HG03439 (cell line): ENCODE data around the gene VEGFA.
"Not testable (repeated sequence)": the region's sequence is repeated elsewhere in the genome, so short reads cannot be mapped to it uniquely, and the experiment has no call there.

Source experiments
- ATAC-seq: cut with Tn5 transposase; IDR thresholded peaks from one replicate; pipeline ENCODE4 v1.9.1; 2021; ENCODE audit warnings: mild to moderate bottlenecking, moderate library complexity; ENCODE audit not compliant: unreplicated experiment

Gene VEGFA

DNA sequence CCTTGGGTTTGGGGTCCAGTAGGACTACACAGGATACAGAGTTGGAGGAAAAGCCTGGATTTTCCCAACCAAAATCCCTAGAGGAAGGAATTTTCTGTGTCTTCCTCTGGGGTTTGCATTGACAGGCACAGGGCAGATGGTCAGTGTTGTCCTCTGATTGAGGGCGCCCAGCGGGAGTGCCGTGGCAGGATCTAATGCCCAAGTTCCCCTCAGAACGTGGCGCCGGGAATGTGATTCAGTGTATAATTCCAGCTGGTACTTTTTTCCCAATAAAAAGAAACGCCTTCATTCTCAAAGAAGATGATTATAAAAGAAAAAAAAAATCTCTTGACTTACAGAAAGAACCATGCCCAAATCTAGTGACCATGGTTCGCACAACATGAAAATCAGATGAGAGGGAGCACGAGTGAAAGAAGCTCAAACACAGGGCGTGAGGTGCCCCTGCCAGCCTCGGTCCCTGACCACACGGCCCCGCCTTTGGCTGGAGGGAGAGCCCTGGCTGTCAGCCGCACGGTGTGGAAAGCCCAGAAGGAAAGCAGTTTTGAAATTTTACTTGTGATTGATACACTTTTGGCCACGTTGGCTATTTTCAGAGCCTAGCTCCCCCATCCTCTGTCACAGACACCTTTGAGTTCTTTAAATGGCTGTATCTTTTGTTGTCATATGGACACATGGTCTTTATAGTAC lies 31.6 kb downstream of the VEGFA start:
- no peak for ATAC-seq

GRCh38 chr6:43803055-43803782 lies 33.2 kb downstream of the VEGFA start:
- no peak for ATAC-seq

GRCh38 chr6:43803783-43804549 lies 34.0 kb downstream of the VEGFA start:
- no peak for ATAC-seq

DNA sequence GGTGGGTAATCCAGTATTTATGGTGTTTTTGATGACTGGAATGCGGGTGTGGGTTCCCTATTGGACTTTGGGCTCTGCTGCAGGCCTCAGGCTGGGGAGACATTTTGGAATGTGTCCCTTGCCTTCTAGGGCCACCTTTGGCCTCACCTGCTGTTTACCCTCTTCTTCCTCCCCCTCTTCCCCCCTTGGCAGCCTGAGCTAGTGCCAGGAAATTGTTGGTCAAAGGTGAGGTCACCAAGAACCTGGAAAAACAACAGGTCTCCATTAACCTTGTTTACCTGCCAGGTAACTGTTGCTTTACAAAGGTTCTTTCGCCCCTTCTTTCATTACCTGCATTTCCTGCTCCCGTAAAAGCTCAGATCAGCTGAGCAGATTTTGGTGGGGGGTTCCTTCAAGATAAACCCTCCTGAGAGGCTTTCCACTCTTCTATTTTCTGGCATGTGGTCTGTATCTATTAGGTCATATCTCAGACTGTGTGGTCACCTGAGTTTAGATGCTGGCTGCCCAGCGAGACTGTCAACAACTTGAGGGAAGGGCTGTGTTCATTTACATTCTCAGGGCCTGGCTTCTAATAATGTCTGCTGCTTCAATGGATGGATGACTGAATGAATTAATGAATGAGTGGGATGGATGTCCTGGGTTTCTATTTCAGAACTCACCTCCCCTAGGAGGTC lies 34.7 kb downstream of the VEGFA start:
- no peak for ATAC-seq

DNA sequence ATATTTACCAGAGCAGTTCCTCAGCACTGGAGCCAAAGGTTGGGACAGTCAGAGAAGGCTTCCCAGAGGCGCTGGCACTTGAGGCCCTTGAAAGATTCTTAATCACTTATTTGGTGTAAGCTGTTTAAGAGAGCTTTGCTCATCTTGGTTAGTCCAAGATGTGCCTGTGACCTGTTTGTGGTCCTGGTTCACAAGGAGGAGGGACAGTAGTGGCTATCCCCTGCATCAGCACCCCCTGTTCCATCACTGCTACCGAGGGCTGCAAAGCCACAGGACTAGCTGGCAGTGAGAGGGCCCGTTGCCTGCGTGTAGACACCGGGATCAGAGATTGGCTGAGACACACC lies 35.7 kb downstream of the VEGFA start:
- ATAC-seq = no peak

- ATAC-seq = no peak
Measured at GRCh38 chr6:43806043-43806757, 36.2 kb downstream of the VEGFA start.

- no peak for ATAC-seq
Measured at GRCh38 chr6:43806758-43807227, 36.8 kb downstream of the VEGFA start.

DNA sequence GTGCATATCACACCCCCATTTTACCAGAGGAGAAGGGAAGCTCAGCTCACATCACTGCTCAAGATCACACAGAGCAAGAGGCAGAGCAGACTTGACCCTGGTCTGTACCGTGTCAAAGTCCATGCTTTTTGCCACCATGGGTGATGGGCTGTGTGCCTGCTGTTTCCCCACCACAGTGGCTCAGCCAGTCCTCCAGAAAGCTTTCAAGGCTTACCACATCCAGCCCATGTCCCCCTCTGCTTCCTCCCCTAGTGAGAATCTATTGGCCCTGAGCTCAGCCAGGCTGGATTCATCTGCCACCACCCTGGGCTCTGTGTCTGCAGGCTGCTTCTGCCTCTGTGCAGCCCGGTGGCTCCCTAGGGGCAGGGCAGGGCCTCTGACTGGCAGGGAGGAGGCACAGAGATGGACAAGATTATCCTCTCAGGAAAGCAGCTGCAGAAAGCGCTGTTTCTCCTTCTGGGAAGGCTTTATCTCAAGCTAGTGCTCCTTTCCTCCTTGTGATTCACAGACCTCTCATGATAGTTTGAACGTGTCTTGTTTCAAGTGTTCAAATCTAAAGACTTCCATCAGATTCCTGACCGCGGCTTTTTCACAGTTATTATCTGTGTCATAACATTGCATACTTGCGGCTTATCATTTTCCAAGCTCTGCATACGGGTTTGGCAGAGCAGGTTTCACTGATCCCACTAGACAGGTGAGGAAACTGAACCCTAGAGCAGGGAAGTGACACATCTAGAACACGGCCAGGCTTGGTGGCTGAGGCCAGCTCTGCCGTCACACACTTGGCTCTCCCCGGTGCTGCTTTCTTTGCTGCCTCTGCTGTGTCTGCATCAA lies 37.4 kb downstream of the VEGFA start:
- no peak for ATAC-seq

- no peak for ATAC-seq
Measured at GRCh38 chr6:43808412-43808811, 38.4 kb downstream of the VEGFA start.

GRCh38 chr6:43809417-43810305 lies 39.6 kb downstream of the VEGFA start:
- no peak for ATAC-seq

GRCh38 chr6:43810965-43811732 lies 41.1 kb downstream of the VEGFA start:
- ATAC-seq = no peak

GRCh38 chr6:43811733-43812099 lies 41.7 kb downstream of the VEGFA start:
- no peak for ATAC-seq

GRCh38 chr6:43812850-43813578 lies 43.0 kb downstream of the VEGFA start:
- no peak for ATAC-seq

- ATAC-seq = no peak
Measured at GRCh38 chr6:43814111-43814510, 44.1 kb downstream of the VEGFA start.

- no peak for ATAC-seq
Measured at GRCh38 chr6:43814865-43815264, 44.9 kb downstream of the VEGFA start.

DNA sequence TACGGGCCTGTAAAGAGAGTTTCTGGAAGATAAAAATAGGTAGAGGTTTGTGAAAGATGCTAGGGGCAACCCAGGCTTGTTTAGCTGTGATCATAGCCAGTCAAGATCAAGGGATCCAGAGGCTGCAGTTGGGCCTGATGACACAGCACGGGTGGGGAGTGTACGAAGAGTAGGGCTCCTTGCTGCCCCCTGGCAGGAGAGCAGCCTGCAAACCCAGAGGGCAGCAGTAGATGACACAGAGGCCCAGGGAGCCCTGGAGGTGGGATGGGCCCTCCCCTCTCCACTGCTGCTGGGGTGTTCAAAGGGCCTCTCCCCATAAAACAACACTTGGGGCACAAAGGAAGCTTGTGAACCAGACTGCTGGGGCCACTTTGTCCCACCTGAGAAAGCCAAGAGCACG lies 47.2 kb downstream of the VEGFA start:
- ATAC-seq = no peak

GRCh38 chr6:43818973-43819372 lies 49.0 kb downstream of the VEGFA start:
- not testable (repeated sequence) for ATAC-seq
